ENCODE data around the gene ANKS3.

The ANKS3 gene

GRCh38 chr16:4760221-4760910 lies 26.3 kb upstream of the ANKS3 start:
- no peak overlapping the region for H3K27ac ChIP-seq
- DNase-seq (ENCODE audit: low spot score): no peak
- no peak for TF ChIP-seq CTCF (conservative IDR thresholded peaks at IDR 0.05; ENCODE audit: low read depth)
- ChIA-PET POLR2A (ENCODE audit: low non-redundant PET) (no interaction called here), CTCF (interaction anchor here (1.0 kb wide), 1 partner anchor 40 kb away, joined by 3 read pairs; no protein-coding TSS in a partner anchor)

- H3K27ac ChIP-seq: no peak overlapping the region
- CTCF ChIA-PET: no interaction called here
- DNase-seq (ENCODE audit: low spot score): no peak
- POLR2A ChIA-PET (ENCODE audit: low non-redundant PET): no interaction called here
- no peak for TF ChIP-seq CTCF (conservative IDR thresholded peaks at IDR 0.05; ENCODE audit: low read depth)
Observed at GRCh38 chr16:4755687-4756086, 21.6 kb upstream of the ANKS3 start.

GRCh38 chr16:4754865-4755264 lies 20.8 kb upstream of the ANKS3 start:
- H3K27ac ChIP-seq: no peak overlapping the region
- TF ChIP-seq CTCF (conservative IDR thresholded peaks at IDR 0.05; ENCODE audit: low read depth): no peak
- ChIA-PET POLR2A (ENCODE audit: low non-redundant PET) (no interaction called here), CTCF (no interaction called here)
- DNase-seq (ENCODE audit: low spot score): no peak

GRCh38 chr16:4753227-4753626 lies 19.2 kb upstream of the ANKS3 start:
- no peak for TF ChIP-seq CTCF (conservative IDR thresholded peaks at IDR 0.05; ENCODE audit: low read depth)
- DNase-seq (ENCODE audit: low spot score): no peak
- ChIA-PET CTCF (no interaction called here), POLR2A (ENCODE audit: low non-redundant PET) (no interaction called here)
- 0 out of 2 replicates have a peak overlapping the region, but pooled peaks have one; percentile 3 for H3K27ac ChIP-seq

GRCh38 chr16:4752351-4753100 lies 18.5 kb upstream of the ANKS3 start:
- ChIA-PET CTCF (no interaction called here), POLR2A (ENCODE audit: low non-redundant PET) (no interaction called here)
- no peak overlapping the region for H3K27ac ChIP-seq
- TF ChIP-seq CTCF (conservative IDR thresholded peaks at IDR 0.05; ENCODE audit: low read depth): no peak
- DNase-seq (ENCODE audit: low spot score): no peak

- ChIA-PET POLR2A (ENCODE audit: low non-redundant PET) (no interaction called here), CTCF (no interaction called here)
- no peak for DNase-seq (ENCODE audit: low spot score)
- TF ChIP-seq CTCF (conservative IDR thresholded peaks at IDR 0.05; ENCODE audit: low read depth): no peak
- H3K27ac ChIP-seq: no peak overlapping the region; the same call in 1 of the 2 replicates
Observed at GRCh38 chr16:4750896-4751295, 16.8 kb upstream of the ANKS3 start.
